ENCODE data around the gene GNG7.
"Not testable (repeated sequence)": the region's sequence is repeated elsewhere in the genome, so short reads cannot be mapped to it uniquely, and the experiment has no call there.

The GNG7 gene

DNA sequence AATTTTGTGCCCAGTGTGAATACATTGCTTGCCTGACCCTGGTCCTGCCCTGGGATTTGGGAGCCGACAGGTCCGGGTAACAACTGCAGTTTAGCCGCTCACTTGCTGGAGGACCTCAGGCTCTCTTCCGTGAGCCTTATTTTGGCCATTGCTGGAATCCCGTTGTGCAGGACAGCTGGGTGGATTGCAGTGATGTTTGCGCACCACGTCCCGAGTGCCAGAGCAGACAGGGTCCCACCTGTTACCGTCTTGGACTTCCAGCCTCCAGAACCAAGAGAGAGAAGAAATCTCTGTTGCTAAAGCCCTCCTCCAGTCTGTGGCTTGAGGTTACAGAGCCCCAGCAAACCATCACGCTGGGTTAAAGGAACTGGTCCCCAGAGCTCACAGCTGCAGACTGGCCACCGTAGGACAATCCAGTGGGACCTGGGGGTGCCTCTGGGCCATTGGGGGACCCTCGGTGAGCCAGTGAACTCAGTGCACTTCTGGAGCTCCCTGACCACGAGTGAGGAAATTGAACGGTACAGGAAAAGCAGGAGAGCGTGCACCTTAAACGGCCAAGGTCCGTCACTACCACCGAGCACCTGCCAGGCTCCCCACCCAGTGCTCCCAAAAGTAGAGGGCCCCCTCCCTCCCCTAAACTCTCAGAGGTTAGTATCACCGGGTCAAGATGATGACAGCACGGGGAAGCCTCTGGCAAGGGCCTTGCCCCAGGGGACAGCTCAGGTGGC lies 92.9 kb downstream of the GNG7 start:
- Histone ChIP-seq H3K27ac (ENCODE audit: low read depth, low read length) (peak overlapping the region; percentile 38), H3K4me1 (ENCODE audit: control insufficient read depth, low read length) (peaks cover 84% of the 10 kb centered on the region)
- TF ChIP-seq, protein P1, sequence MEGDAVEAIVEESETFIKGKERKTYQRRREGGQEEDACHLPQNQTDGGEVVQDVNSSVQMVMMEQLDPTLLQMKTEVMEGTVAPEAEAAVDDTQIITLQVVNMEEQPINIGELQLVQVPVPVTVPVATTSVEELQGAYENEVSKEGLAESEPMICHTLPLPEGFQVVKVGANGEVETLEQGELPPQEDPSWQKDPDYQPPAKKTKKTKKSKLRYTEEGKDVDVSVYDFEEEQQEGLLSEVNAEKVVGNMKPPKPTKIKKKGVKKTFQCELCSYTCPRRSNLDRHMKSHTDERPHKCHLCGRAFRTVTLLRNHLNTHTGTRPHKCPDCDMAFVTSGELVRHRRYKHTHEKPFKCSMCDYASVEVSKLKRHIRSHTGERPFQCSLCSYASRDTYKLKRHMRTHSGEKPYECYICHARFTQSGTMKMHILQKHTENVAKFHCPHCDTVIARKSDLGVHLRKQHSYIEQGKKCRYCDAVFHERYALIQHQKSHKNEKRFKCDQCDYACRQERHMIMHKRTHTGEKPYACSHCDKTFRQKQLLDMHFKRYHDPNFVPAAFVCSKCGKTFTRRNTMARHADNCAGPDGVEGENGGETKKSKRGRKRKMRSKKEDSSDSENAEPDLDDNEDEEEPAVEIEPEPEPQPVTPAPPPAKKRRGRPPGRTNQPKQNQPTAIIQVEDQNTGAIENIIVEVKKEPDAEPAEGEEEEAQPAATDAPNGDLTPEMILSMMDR (IDR thresholded peaks at IDR 0.05; ENCODE audit: low read depth, low read length, poor library complexity, severe bottlenecking): peak; percentile 37
- no peak for TF ChIP-seq EZH2phosphoT487 (IDR thresholded peaks at IDR 0.05; ENCODE audit: borderline replicate concordance, low read length)

DNA sequence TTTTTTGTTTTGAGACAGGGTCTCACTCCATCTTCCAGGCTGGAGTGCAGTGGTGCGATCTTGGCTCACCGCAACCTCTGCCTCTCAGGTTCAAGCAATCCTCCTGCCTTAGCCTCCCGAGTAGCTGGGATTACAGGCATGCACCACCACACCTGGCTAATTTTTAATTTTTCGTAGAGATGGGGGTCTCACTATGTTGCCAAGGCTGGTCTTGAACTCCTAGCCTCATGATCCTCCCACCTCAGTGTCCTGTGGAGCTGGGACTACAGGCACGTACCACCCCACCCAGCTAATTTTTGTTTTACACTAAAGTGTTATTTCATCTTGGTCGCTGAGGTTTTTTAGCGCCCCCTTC lies 93.5 kb downstream of the GNG7 start:
- peak overlapping the region; percentile 47 for H3K4me3 ChIP-seq (ENCODE audit: low read length)
- not testable (repeated sequence) for H3K9me3 ChIP-seq (ENCODE audit: control insufficient read depth, insufficient read depth, low read length); H3K27me3 ChIP-seq (ENCODE audit: control insufficient read depth, low read length); H3K9me2 ChIP-seq (replicated peaks; ENCODE audit: control insufficient read depth, low read length)
- peak overlapping the region; percentile 38; the same call in 1 of the 2 replicates for H3K27ac ChIP-seq (ENCODE audit: low read depth, low read length)
- H3K36me3 ChIP-seq (ENCODE audit: control insufficient read depth, low read length): peaks cover 39% of the 10 kb centered on the region
- peaks cover 79% of the 10 kb centered on the region for H3K4me1 ChIP-seq (ENCODE audit: control insufficient read depth, low read length)
- H3K4me2 ChIP-seq (ENCODE audit: low read length): peak overlapping the region; percentile 67
- peaks cover 22% of the 10 kb centered on the region for H4K20me1 ChIP-seq (ENCODE audit: control insufficient read depth, insufficient read depth, low read depth, low read length)
- H3F3A ChIP-seq (ENCODE audit: control insufficient read depth, insufficient read depth): peaks cover 13% of the 10 kb centered on the region
- H3K79me2 ChIP-seq (ENCODE audit: control insufficient read depth, low read length): peaks cover 69% of the 10 kb centered on the region

More for the DNA sequence above, 92.9 kb downstream of the GNG7 start:
- H3K79me2 ChIP-seq (ENCODE audit: control insufficient read depth, low read length): peaks cover 74% of the 10 kb centered on the region
- peak overlapping the region; percentile 47 for H3K4me3 ChIP-seq (ENCODE audit: low read length)
- peaks cover 22% of the 10 kb centered on the region for H4K20me1 ChIP-seq (ENCODE audit: control insufficient read depth, insufficient read depth, low read depth, low read length)
- no peaks in the 10 kb centered on the region for H3K27me3 ChIP-seq (ENCODE audit: control insufficient read depth, low read length)
- peak overlapping the region; percentile 67 for H3K4me2 ChIP-seq (ENCODE audit: low read length)
- peaks cover 41% of the 10 kb centered on the region for H3K36me3 ChIP-seq (ENCODE audit: control insufficient read depth, low read length)
- H3K9me3 ChIP-seq (ENCODE audit: control insufficient read depth, insufficient read depth, low read length): no peaks in the 10 kb centered on the region
- no peaks in the 10 kb centered on the region for H3K9me2 ChIP-seq (replicated peaks; ENCODE audit: control insufficient read depth, low read length)
- peaks cover 18% of the 10 kb centered on the region for H3F3A ChIP-seq (ENCODE audit: control insufficient read depth, insufficient read depth)

DNA sequence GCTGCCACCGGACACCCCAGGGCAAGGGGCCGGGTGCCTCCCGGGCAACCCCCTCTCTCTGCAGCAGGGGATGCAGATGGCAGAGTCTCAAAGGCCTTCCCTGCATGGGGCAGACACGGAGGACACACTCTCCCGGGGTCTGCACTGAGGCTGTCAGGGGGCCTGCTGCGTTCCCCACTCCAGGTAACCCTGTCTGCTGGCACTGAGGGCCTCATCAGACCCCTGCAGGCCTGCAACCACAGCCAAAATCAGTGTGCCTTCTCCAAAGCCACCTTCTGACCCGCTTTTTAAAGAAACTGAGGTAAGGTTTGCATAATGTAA lies 93.9 kb downstream of the GNG7 start:
- H3K4me3 ChIP-seq (ENCODE audit: low read length): peak overlapping the region; percentile 47
- TF ChIP-seq, protein P1 (IDR thresholded peaks at IDR 0.05; ENCODE audit: low read depth, low read length, poor library complexity, severe bottlenecking): no peak
- no peak for TF ChIP-seq EZH2phosphoT487 (IDR thresholded peaks at IDR 0.05; ENCODE audit: borderline replicate concordance, low read length)
- peak overlapping the region; percentile 67 for H3K4me2 ChIP-seq (ENCODE audit: low read length)
- peaks cover 66% of the 10 kb centered on the region for H3K79me2 ChIP-seq (ENCODE audit: control insufficient read depth, low read length)
- no peaks in the 10 kb centered on the region for H3K9me3 ChIP-seq (ENCODE audit: control insufficient read depth, insufficient read depth, low read length)
- H3K27me3 ChIP-seq (ENCODE audit: control insufficient read depth, low read length): no peaks in the 10 kb centered on the region
- peaks cover 20% of the 10 kb centered on the region for H4K20me1 ChIP-seq (ENCODE audit: control insufficient read depth, insufficient read depth, low read depth, low read length)
- peak overlapping the region; percentile 38; the same call in 1 of the 2 replicates for H3K27ac ChIP-seq (ENCODE audit: low read depth, low read length)
- H3K9me2 ChIP-seq (replicated peaks; ENCODE audit: control insufficient read depth, low read length): no peaks in the 10 kb centered on the region
- peaks cover 38% of the 10 kb centered on the region for H3K36me3 ChIP-seq (ENCODE audit: control insufficient read depth, low read length)
- peaks cover 12% of the 10 kb centered on the region for H3F3A ChIP-seq (ENCODE audit: control insufficient read depth, insufficient read depth)
- H3K4me1 ChIP-seq (ENCODE audit: control insufficient read depth, low read length): peaks cover 75% of the 10 kb centered on the region

Data from DOHH2 (cell line).